PC-3 (cell line): ENCODE data around the gene MALL.
"Not testable (repeated sequence)": the region's sequence is repeated elsewhere in the genome, so short reads cannot be mapped to it uniquely, and the experiment has no call there.

Experiments used
- CTCF ChIP-seq: fragments of 300-600 bp; sonication (generic); conservative IDR thresholded peaks from 2 replicates; pipeline ENCODE4 v1.5.1; 2017; ENCODE audit warnings: antibody characterized with exemption, low read depth, mild to moderate bottlenecking, low read length
- EZH2 ChIP-seq: fragments of 300-600 bp; sonication (generic); IDR thresholded peaks from one replicate; pipeline ENCODE4 v1.6.1; 2017; ENCODE audit warnings: antibody characterized with exemption, mild to moderate bottlenecking, low read length; ENCODE audit not compliant: unreplicated experiment
- EZH2phosphoT487 ChIP-seq: fragments of 300-600 bp; sonication (generic); IDR thresholded peaks from 2 replicates; pipeline ENCODE4 v1.6.1; 2018; ENCODE audit warnings: mild to moderate bottlenecking, antibody characterized with exemption, low read length, borderline replicate concordance

GRCh38 chr2:110049769-110050168 lies 65.9 kb downstream of the MALL start:
- TF ChIP-seq EZH2, EZH2phosphoT487, CTCF: not testable (repeated sequence)
